OCI-LY1 (cell line): ENCODE measurements around the gene KLHL36.
"Not testable (repeated sequence)": the region's sequence is repeated elsewhere in the genome, so short reads cannot be mapped to it uniquely, and the experiment has no call there.

Experiments used
- H2AFZ ChIP-seq: fragments of 200-600 bp; sonication (generic), shearing (Covaris generic); 2 replicates; pipeline ENCODE4 v1.6.0; 2014; ENCODE audit warnings: antibody characterized with exemption, mild to moderate bottlenecking, low read length
- H3F3A ChIP-seq: fragments of 200-600 bp; sonication (generic), shearing (Covaris generic); 2 replicates; pipeline ENCODE4 v1.6.0; 2014; ENCODE audit warnings: mild to moderate bottlenecking, antibody characterized with exemption, low read length, moderate library complexity; ENCODE audit not compliant: insufficient read depth
- H3K27ac ChIP-seq: fragments of 200-600 bp; sonication (generic); 2 replicates; pipeline ENCODE4 v1.5.1; 2014; ENCODE audit warnings: low read length, mixed run types, mild to moderate bottlenecking, low read depth; ENCODE audit not compliant: poor library complexity, severe bottlenecking
- H3K27me3 ChIP-seq: fragments of 200-600 bp; sonication (generic); 2 replicates; pipeline ENCODE4 v1.6.0; 2014; ENCODE audit warnings: antibody characterized with exemption, mild to moderate bottlenecking, low read length, moderate library complexity; ENCODE audit not compliant: insufficient read depth
- H3K36me3 ChIP-seq: fragments of 200-600 bp; sonication (generic); 2 replicates; pipeline ENCODE4 v1.6.1; 2014; ENCODE audit warnings: mild to moderate bottlenecking, antibody characterized with exemption, low read length, moderate library complexity, mixed read lengths; ENCODE audit not compliant: insufficient read depth
- H3K4me1 ChIP-seq: fragments of 200-600 bp; sonication (generic); 2 replicates; pipeline ENCODE4 v1.5.1; 2014; ENCODE audit warnings: mild to moderate bottlenecking, low read length, moderate library complexity; ENCODE audit not compliant: insufficient read depth, severe bottlenecking
- H3K4me2 ChIP-seq: fragments of 200-600 bp; sonication (generic), shearing (Covaris generic); 2 replicates; pipeline ENCODE4 v1.6.1; 2014; ENCODE audit warnings: low read length
- H3K4me3 ChIP-seq: fragments of 200-600 bp; sonication (generic); 2 replicates; pipeline ENCODE4 v1.5.1; 2014; ENCODE audit warnings: low read length, low read depth, mild to moderate bottlenecking, mixed read lengths; ENCODE audit not compliant: poor library complexity, severe bottlenecking
- H3K79me2 ChIP-seq: fragments of 200-600 bp; shearing (Covaris generic); 2 replicates; pipeline ENCODE4 v1.6.1; 2016; ENCODE audit warnings: mixed run types, low read length, mixed read lengths; ENCODE audit not compliant: insufficient read depth
- H3K9ac ChIP-seq: fragments of 200-600 bp; sonication (generic), shearing (Covaris generic); 2 replicates; pipeline ENCODE4 v1.6.1; 2014; ENCODE audit warnings: mild to moderate bottlenecking, low read length, mixed read lengths
- H3K9me2 ChIP-seq: fragments of 200-600 bp; sonication (generic), shearing (Covaris generic); 2 replicates; pipeline ENCODE4 v1.6.1; 2014; ENCODE audit warnings: low read depth, mild to moderate bottlenecking, low read length, mixed read lengths
- H3K9me3 ChIP-seq: fragments of 200-600 bp; shearing (Covaris generic); 2 replicates; pipeline ENCODE4 v1.6.1; 2014; ENCODE audit warnings: low read length, mixed read lengths
- H4K20me1 ChIP-seq: fragments of 200-600 bp; sonication (generic), shearing (Covaris generic); 2 replicates; pipeline ENCODE4 v1.6.0; 2016; ENCODE audit warnings: mild to moderate bottlenecking, low read length; ENCODE audit not compliant: insufficient read depth
- CTCF ChIP-seq: fragments of 200-600 bp; sonication (generic), shearing (Covaris generic); IDR thresholded peaks from 2 replicates; pipeline ENCODE4 v1.5.1; 2017; ENCODE audit warnings: mild to moderate bottlenecking, antibody characterized with exemption, low read length, moderate library complexity, mixed read lengths
- EZH2 ChIP-seq: fragments of 200-600 bp; sonication (generic), shearing (Covaris generic); IDR thresholded peaks from 2 replicates; pipeline ENCODE4 v1.8.0; 2017; ENCODE audit warnings: borderline replicate concordance, mixed run types, mild to moderate bottlenecking, antibody characterized with exemption, low read length, moderate library complexity, mixed read lengths

The KLHL36 gene

GRCh38 chr16:84631886-84632285 is 16.4 kb upstream of the KLHL36 start:
- Histone ChIP-seq H3K27ac (no peak overlapping the region), H3K4me3 (no peak overlapping the region), H4K20me1 (no peaks in the 10 kb centered on the region), H3K9me2 (no peaks in the 10 kb centered on the region), H3K79me2 (no peaks in the 10 kb centered on the region), H3K4me1 (peaks cover 12% of the 10 kb centered on the region), H2AFZ (no peak overlapping the region), H3K36me3 (no peaks in the 10 kb centered on the region), H3K4me2 (no peak overlapping the region), H3K27me3 (0 out of 2 replicates have a peak, but pooled peaks cover 4% of the 10 kb centered on the region), H3K9me3 (no peaks in the 10 kb centered on the region), H3K9ac (no peak overlapping the region), H3F3A (no peaks in the 10 kb centered on the region)
- TF ChIP-seq EZH2: no peak
- TF ChIP-seq CTCF: no peak

GRCh38 chr16:84632862-84633261 is 15.4 kb upstream of the KLHL36 start:
- H3K9ac ChIP-seq: not testable (repeated sequence)
- H3K4me1 ChIP-seq: peaks cover 13% of the 10 kb centered on the region

GRCh38 chr16:84633622-84634021 is 14.7 kb upstream of the KLHL36 start:
- peaks cover 5% of the 10 kb centered on the region for H3K4me1 ChIP-seq
- no peaks in the 10 kb centered on the region for H3K9me2 ChIP-seq
- no peaks in the 10 kb centered on the region for H3K36me3 ChIP-seq
- 0 out of 2 replicates have a peak, but pooled peaks cover 4% of the 10 kb centered on the region for H3K27me3 ChIP-seq
- no peak overlapping the region for H3K4me2 ChIP-seq
- no peaks in the 10 kb centered on the region for H3K79me2 ChIP-seq
- no peaks in the 10 kb centered on the region for H3F3A ChIP-seq
- no peak overlapping the region for H3K4me3 ChIP-seq
- H3K9me3 ChIP-seq: no peaks in the 10 kb centered on the region
- TF ChIP-seq CTCF (no peak), EZH2 (no peak)
- H4K20me1 ChIP-seq: no peaks in the 10 kb centered on the region
- H3K27ac ChIP-seq: no peak overlapping the region
- no peak overlapping the region for H3K9ac ChIP-seq
- no peak overlapping the region for H2AFZ ChIP-seq

More at GRCh38 chr16:84632862-84633261, 15.4 kb upstream of the KLHL36 start:
- not testable (repeated sequence) for H3K4me3 ChIP-seq, H3K9me3 ChIP-seq, H3K4me2 ChIP-seq, H2AFZ ChIP-seq, H3K27ac ChIP-seq, H4K20me1 ChIP-seq, H3K9me2 ChIP-seq, H3K79me2 ChIP-seq, H3F3A ChIP-seq, H3K27me3 ChIP-seq, H3K36me3 ChIP-seq

- H2AFZ ChIP-seq: no peak overlapping the region
These were observed 12.6 kb upstream of the KLHL36 start for GRCh38 chr16:84635702-84636101.

More at GRCh38 chr16:84635702-84636101, 12.6 kb upstream of the KLHL36 start:
- H3F3A ChIP-seq: no peaks in the 10 kb centered on the region
- H4K20me1 ChIP-seq: no peaks in the 10 kb centered on the region
- no peak overlapping the region for H3K4me3 ChIP-seq
- no peaks in the 10 kb centered on the region; the same call in 1 of the 2 replicates for H3K36me3 ChIP-seq
- H3K79me2 ChIP-seq: no peaks in the 10 kb centered on the region
- no peak for TF ChIP-seq EZH2
- no peak for TF ChIP-seq CTCF
- H3K27ac ChIP-seq: no peak overlapping the region
- no peak overlapping the region for H3K4me2 ChIP-seq
- peaks cover 5% of the 10 kb centered on the region for H3K4me1 ChIP-seq
- H3K9ac ChIP-seq: no peak overlapping the region
- H3K9me3 ChIP-seq: no peaks in the 10 kb centered on the region
- no peaks in the 10 kb centered on the region for H3K27me3 ChIP-seq
- H3K9me2 ChIP-seq: no peaks in the 10 kb centered on the region
